Middle frontal gyrus (tissue), 1 donor: ENCODE results near the gene LAMB1.
"Not testable (repeated sequence)": the region's sequence is repeated elsewhere in the genome, so short reads cannot be mapped to it uniquely, and the experiment has no call there.

Experiments
- DNase-seq: peaks from one replicate; pipeline ENCODE4 v3.0.0-alpha.2; 2015; ENCODE audit warnings: low spot score; ENCODE audit errors: extremely low spot score

Gene LAMB1

GRCh38 chr7:108002726-108003598 is at the start of gene LAMB1:
TSS of gene LAMB1 (minus strand) at chr7:108003161. CDS start at chr7:108002885, 276 bp downstream.
- no peak for DNase-seq

- no peak for DNase-seq
Observed at GRCh38 chr7:108051454-108051853, 48.5 kb upstream of the LAMB1 start.

GRCh38 chr7:108049962-108050361 is 47.0 kb upstream of the LAMB1 start:
- no peak for DNase-seq

- DNase-seq, result no peak
Observed at GRCh38 chr7:108048422-108048821, 45.5 kb upstream of the LAMB1 start.

- DNase-seq, result no peak
Observed at GRCh38 chr7:108046952-108047506, 44.1 kb upstream of the LAMB1 start.

GRCh38 chr7:108045669-108046068 is 42.7 kb upstream of the LAMB1 start:
- no peak for DNase-seq

GRCh38 chr7:108045154-108045553 is 42.2 kb upstream of the LAMB1 start:
- DNase-seq, result no peak

GRCh38 chr7:108044345-108044744 is 41.4 kb upstream of the LAMB1 start:
- DNase-seq, result no peak

- no peak for DNase-seq
Observed at GRCh38 chr7:108038986-108039385, 36.0 kb upstream of the LAMB1 start.

- DNase-seq, result no peak
Observed at GRCh38 chr7:108037741-108038140, 34.8 kb upstream of the LAMB1 start.

GRCh38 chr7:108037140-108037539 is 34.2 kb upstream of the LAMB1 start:
- no peak for DNase-seq

GRCh38 chr7:108034586-108034985 is 31.6 kb upstream of the LAMB1 start:
- DNase-seq, result no peak

GRCh38 chr7:108033776-108034497 is 31.0 kb upstream of the LAMB1 start:
- no peak for DNase-seq

- DNase-seq, result not testable (repeated sequence)
Observed at GRCh38 chr7:108033309-108033708, 30.3 kb upstream of the LAMB1 start.

GRCh38 chr7:108030516-108030915 is 27.6 kb upstream of the LAMB1 start:
- no peak for DNase-seq

GRCh38 chr7:108029034-108029433 is 26.1 kb upstream of the LAMB1 start:
- no peak for DNase-seq

GRCh38 chr7:108028111-108028510 is 25.1 kb upstream of the LAMB1 start:
- DNase-seq, result no peak

- no peak for DNase-seq
Observed at GRCh38 chr7:108027239-108027638, 24.3 kb upstream of the LAMB1 start.

GRCh38 chr7:108026647-108027046 is 23.7 kb upstream of the LAMB1 start:
- no peak for DNase-seq

- no peak for DNase-seq
Observed at GRCh38 chr7:108026116-108026515, 23.2 kb upstream of the LAMB1 start.

GRCh38 chr7:108024538-108024937 is 21.6 kb upstream of the LAMB1 start:
- DNase-seq, result no peak

GRCh38 chr7:108020585-108020984 is 17.6 kb upstream of the LAMB1 start:
- no peak for DNase-seq
